Stimulated activated CD4-positive, alpha-beta T cell treated with anti-CD3 and anti-CD28 coated beads, Interleukin-1b, Interleukin-23, amount 100 ng/mL, for 4 hours (primary cell): ENCODE measurements around the gene DNAH17.

Experiments used
- DNase-seq, 2 donors: peaks; one replicate each; pipeline ENCODE4 v3.0.0-alpha.2; 2020; ENCODE audit warnings: low read depth in 2 of 2

DNAH17 gene

DNA sequence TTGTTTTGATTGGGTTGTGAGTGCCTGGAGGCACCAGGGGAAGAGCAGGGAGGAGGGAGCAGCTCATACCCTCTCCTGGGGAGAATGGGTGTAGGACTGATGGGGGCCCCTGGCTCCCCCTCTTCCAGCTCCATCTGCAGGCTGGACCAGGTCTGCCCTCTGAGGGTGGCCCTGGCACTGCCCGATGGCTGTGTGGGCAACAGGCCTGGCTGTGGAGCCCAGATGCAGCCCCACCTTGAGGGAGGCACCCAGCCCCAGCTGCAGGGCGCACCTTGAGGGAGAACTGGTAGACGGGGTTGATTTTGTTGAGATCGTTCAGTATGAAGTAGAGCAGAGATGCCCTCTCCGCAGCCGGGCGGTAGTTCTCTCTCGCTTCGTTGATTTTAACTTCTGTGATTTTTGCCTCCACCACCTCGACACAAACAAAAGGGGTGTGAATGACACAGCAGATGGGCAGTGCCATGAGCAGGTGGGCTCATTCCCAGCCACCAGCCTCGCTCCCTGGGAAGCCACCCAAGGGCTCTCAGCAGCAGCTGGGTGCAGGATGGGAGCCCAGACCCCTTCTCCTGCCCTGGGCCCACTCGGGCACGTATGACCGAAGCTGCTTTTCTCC, 127.1 kb downstream of the DNAH17 start:
- DNase-seq: no peak

DNA sequence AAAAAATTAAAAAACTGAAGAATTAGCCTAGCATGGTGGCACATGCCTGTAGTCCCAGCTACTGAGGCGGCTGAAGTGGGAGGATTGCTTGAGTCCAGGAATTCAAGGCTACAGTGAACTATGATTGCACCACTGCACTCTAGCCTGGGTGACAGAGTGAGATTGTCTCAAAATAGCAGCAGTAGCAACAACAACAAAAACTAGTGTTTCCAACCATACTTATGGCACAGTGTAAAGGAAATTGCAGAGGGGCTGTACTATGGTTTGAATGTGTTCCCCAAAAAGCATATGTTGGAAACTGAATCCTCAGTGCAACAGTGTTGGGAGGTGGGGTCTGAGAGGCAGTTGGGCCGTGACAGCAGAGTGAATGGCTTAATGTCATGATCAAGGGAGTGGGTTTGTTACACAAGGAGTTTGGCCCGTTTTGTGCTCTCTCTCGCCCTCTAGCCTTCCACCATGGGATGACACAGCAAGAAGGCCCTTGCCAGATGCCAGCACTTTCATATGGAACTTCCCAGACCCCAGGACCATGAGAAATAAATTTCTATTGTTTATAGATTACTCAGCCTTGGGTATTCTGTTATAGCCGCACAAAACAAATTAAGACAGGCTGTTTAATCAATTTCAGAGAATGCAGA, 128.7 kb downstream of the DNAH17 start:
- DNase-seq: no peak

DNA sequence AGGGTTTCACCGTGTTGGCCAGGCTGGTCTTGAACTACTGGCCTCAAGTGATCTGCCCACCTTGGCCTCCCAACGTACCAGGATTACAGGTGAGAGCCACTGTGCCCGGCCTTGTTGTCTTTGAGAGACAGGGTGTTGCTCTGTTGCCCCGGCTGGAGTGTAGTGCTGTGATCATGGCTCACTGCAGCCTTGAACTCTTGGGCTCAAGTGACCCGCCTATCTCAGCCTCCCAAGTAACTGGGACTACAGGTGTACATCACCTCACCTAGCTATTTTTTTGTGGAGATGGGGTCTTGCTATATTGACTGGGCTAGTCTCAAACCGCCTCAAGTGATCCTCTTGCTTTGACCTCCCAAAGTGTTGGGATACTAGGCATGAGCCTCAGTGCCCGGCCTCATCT, 130.4 kb downstream of the DNAH17 start:
- DNase-seq: no peak

DNA sequence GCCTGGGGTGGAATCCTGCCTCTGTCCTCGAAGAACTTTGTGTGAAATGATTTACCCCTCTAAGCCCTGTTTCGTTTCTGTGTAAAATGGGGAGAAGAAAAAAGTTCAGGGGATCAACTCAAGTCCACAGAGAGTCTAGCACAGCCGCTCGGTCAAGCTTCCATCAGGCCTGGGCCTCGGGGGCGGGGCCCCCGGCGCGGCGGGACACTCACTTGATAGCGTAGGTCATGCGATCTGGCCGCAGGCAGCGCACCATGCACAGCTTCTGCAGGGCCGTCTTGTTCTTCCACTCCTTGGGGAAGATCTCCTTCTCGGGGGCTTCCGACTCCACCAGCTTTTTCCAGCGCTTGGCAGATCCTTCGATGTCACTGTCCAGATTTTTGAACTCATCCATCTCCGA, 132.8 kb downstream of the DNAH17 start:
- DNase-seq: no peak

DNA sequence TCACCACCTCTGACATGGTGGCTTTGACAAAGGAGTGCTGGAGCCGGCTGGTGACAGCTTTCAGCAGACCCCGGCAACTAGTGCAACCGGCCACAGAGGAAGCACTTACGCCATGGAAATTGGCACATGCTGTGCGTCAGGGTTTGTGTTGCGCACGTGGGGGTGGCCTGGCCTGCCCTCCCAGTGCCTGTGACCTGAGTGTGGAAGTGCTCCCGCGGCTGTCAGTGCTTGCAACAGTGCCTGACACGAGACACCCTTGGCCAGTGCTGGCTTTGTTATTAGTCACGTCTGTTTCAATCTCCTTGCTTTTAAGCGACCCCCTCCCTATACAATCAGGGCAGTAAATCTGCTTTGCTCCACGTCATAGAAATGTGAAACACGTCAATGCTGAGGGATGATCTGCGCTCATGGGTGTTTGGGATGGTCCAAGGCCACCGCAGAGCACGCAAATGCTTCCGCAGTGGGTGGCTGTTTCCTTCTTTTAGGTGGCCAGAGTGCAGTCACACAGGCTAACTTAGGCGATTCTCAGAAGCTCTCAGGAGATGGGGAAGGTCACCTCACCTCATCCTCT, 134.5 kb downstream of the DNAH17 start:
- no peak for DNase-seq

DNA sequence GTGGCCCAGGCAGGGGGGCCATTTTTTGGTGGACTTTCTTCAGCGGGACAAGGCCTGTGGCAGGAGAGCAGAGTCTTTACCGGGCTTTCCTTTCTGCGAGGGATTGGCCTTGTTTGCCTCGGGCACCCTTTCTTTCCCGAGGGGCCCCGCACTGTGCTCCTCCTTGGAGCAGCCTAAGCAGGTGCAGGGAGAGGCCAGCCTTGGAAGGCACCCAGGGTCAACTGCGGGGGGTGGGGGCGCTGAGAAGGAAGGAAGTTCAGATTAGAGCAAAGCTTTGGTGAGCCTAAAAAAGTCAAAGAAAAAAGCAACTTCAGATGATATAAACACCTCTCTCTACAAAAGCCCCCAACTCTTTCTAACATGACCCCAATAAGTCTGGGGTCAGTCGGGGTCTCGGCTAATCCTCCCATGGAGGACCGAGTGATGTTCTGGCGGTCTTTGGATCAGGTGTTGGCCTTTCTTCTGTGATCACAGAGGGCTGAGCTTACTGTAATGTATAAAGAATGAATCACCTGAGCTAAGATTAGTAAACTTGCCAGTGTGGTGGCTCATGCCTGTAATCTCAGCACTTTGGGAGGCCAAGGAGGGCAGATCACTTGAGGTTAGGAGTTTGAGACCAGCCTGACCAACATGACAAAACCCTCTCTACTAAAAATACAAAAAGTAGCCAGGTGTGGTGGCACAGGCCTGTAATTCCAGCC, 135.8 kb downstream of the DNAH17 start:
- DNase-seq: no peak

DNA sequence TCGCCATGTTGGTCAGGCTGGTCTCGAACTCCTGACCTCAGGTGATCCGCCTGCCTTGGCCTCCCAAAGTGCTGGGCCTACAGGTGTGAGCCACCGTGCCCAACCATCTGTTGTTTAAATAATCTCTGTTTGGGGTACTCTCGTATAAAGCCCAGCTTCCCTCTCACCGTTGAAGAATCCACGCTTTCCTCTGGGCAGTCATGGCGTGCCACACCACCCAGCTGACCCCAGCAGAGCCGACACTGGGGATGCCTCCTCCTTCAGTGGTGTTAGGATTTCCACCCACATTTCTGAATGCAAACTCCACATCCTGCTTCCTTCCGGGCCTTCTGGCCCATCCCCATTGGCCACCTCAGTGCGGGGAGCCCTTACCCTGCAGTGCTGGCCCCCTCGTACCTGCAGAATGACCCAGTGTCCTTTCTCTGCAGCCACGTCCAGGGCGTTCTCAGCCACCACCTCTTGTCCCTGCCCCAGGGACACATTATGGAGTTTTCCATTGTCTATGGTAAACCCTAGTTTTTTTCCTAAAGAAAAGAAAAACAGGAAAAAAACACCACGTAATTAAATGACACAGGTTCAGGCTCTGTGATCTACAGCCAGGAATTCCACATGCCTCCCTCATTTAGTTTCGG, 138.4 kb downstream of the DNAH17 start:
- DNase-seq: no peak

DNA sequence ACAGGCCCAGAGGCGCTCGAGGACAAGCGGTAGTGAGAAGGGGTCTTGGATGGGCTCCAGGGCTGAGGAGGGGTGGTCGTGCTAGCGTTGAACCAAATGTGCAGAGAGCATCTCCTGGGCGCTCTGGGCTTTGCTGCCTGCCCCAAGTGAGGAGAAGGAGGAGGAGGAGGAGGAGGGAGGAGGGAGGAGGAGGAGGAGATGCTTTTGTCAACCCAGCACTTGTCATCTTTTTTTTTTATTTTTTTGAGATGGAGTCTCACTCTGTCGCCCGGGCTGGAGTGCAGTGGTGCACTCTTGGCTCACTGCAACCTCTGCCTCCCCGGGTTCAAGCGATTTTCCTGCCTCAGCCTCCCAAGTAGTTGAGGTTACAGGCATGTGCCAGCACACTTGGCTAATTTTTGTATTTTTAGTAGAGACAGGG, 138.9 kb downstream of the DNAH17 start:
- DNase-seq: no peak

DNA sequence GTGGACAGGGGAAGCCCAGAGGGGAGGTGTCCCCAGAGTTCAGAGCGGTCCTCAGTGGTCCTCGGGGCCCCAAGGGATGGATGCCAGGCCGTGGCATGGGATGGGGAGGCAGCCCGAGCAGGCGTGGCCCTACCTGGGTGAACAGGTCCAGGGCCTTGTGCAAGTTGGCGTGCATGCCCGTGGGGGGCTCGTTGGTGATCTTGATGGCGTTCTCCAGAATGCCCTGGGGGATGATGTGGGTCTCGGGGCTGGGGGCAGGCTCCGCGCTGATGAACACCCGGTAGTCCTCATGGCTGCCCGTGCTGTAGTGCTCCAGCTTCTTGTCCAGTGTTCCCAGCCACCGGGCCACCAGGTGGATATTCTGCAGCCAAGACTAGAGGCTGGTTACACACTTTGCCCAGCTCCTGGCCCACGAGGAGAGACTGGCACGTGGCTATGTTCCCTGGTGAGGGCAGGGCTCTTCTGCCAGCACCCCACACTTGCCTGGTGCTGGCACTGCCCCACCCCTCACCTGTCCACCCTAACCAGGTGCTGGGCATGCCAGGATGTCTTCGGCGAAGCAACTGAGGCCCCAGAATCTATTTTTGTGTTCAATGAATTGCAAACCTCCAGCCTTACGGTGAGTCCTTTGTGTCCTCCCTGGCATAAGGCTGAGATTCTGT, 139.6 kb downstream of the DNAH17 start:
- no peak for DNase-seq

DNA sequence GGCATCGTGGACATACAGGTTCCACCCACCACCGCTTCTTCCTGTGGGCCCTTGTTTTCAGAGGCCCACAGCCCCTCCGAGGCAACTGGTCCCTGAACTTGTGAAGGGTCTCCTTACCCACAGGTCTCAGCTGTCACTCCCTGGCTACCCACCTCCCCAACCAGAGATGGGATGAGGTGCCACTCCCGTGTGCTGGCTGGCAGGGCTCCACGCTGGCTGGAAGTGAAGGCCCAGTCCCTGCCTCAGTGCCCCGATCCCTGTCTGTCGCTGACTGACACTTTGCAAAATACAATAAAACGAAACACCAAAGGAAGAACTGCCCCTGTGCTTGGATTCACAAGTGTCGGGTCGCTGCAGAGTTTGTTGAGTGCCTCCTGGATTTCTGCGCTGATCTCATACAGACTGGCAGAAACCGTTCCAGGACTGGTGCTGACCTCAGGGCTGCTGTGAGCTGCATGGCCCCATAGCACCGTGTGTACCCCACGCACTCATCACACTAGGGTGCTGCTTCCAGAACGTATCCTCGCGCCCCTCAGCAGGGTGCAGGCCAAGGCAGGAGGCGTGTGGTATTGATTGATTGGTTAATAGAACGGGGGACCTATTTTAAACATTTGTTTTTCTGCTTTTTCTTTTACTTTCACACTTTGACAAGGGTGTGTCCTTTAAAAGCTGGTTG, 141.7 kb downstream of the DNAH17 start:
- no peak for DNase-seq

DNA sequence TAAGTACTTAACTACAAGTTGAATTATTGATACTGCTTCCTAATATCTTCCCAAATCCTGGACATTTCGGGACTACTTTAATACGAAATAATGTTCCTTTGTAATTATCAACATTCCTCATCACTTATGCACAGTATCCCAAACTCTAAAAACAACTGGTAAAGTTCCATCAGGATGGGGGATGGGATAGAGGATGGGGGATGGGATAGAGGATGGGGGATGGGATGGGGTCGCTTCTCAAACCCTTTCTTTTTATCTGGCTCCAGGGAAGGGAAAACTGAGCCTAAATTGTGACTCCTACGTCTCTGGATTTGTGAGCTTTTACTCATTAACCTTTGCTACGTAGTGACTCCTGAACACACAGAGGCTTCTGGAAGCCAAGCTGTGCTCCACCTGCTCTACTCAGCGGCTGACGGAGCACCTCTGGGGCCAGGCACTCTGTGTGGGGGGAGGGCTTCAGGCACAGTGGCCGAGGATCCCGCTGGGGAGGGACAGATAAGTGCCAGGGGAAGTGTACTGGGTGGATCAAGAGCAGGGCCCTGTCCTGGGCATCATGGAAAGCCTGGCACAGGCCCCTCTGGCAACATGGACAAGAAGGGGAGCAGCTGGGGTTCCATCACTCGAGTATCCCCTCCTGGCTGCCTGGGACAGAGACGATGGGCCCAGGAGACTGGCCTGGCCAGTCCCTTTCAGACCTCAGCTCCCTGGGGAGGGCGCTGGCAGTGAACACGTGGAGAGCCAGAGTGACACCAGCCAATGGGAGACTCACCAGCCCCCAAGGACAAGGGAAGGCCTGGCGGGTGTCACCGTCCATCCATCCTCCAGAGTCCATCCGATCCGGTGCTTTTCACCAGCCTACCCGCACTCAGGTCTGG, 142.5 kb downstream of the DNAH17 start:
- DNase-seq: no peak

DNA sequence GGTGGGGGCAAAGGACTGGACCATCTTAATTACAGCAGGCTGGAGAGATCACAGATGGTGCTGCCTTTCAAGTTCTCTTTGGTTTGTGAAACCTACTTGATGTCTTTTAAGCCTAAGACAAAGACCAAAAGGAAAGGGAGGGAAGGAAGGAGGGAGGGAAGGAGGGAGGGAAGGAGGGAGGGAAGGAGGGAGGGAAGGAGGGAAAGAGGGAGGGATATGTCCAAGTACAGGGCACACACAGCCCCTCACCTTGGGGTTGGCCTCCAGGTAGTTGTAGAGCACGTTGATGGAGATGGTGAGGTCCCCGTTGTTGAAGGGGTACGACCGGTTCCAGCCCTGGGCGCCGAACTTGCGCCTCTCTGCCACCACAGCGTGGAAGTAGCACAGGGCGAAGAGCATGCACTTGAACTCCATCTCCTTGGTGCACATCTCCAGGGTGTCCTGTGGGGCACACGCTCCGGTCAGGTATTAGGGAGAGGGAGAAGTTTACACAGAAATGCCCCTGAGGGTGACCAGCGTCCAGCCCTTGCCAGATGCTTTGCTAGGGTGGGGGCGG, 143.3 kb downstream of the DNAH17 start:
- no peak for DNase-seq

DNA sequence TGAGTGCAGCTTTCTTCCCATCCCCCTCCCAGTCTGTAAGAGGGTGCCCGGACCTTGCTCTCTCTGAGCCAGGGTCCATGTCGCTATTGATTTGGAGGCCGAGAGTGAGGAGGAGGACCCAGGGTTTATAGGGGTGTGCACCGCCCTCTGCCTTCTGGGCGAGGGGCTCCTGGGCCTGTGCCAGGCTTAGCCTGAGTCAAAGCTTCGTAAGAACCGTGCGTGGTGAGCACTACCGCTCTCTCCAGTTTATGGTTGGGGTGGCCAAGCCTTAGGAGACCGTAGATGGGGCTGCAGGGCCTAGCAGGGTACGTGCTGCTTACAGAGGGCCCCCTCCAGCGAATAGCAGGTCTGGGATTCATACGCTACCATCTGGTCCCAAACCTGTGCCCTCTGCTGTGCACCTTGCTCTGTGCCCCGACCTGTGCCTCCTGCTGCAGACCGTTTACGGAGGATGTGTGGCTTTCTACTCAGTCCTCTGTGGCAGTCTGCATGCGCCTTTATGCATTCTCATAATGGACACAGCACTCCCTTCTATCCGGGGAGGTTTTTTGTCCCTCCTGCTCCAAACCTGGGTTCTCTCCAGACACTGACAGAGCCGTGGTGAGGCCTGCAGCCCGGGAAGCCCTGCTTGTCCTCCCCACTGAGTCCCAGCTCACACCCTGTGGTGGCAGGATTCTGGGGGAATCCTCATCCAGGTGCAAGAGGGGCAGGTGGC, 144.0 kb downstream of the DNAH17 start:
- DNase-seq: no peak

DNA sequence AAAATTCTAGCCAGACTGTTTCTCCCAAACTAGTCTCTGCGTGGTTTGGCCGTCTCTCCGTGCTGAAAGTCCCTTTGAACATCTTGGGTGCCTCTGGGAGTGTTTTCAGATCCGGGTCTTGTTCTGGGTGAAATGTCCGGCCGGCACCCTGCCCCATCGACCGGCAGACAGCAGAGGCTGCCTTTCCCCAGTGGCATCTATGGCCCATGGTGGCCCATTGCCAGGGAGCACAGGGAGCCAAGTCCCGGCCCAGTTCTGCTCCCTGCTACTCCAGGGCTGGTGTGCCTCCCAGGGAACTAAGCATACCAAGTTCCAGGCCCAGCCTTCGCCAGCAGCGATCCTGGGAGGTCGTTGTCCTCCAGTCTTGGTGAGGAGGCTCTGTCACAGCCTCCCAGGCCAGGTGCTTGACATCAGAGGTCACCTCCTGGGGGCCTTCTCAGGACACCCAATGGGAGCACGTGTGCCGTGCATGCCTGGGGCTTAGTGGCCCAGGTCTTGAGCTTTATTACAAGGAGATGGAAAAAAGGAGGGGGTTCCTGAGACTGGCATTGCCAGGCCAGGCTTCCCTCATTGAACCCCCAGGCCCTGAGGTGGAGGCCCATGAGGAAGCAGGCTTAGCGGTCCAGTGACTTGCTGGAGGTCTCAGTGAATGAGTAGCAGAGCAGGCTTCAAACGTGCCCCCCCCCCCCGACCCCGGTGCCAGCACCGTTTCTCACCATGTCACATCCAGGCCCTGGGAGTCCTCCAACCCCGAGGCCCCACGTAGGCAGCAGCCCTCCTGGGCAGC, 144.8 kb downstream of the DNAH17 start:
- no peak for DNase-seq

DNA sequence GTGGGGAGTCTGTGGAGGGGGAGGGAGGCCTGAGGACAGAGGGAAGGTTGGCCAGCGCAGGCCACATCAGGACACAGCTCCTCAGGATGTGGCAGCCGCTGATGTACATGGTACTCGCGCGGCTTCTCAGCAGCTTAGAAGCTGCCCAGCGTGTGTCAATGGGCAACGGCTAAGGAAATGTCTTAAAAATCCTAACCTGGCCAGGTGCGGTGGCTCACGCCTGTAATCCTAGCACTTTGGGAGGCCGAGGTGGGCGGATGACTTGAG, 145.6 kb downstream of the DNAH17 start:
- DNase-seq: no peak

DNA sequence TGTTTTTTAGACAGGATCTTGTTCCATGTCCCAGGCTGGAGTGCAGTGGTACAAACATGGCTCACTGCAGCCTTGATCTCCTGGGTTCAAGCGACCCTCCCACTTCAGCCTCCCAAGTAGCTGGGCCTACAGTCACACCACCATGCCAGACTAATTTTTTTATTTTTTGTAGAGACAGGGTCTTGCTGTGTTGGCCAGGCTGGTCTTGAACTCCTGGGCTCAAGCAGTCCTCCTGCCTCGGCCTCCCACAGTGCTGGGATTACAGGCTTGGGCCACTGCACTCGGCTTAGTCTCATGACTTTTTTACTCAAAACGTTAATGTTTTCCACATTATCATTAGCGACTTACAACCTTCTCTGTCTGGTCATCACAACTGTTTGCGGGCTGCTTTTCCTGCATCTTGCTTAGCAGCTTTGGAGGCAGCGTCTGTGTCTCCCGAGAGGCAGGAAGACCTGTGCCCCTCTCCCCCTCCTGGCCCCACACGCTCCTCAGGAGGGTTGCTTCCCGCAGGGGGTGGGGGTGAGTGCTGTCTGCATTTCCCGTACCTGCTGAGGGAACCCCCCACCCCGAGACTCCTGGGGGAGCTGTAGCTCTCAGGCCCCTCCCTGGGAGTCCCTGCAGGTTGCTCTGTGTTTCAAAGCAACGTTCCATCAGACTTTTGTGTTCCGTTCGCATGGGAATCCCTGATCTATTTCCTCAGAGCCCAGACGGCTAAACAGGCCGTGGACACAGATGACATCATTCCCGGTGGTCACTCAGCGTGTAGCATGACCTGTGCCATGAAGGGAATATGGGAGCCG, 146.1 kb downstream of the DNAH17 start:
- DNase-seq: no peak

DNA sequence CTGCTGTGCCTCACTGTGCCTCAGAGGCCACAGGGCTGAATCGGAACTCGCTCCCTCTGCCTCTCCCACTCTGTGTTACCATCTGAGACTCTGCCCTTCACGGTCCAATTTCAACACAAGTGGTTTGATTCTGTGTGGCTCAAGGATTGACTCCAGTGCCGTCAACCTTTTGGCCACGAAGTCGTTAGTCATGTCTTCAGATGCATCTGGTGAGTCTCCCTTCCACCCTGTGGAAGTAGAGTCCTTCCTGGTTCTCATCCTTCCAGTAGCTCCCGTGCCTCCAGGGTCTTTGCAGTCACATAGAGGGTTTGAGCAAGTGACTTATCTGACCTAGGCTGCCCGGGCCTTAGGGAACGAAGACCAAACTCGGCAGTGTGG, 147.6 kb downstream of the DNAH17 start:
- DNase-seq: no peak
